DND-41 (cell line): ENCODE results near the gene GPR61.

Source experiments
- ATAC-seq: fragments of 200-7000 bp; cut with Tn5 transposase; 3 replicates; pipeline ENCODE4 v1.9.1; 2021; ENCODE audit warnings: low read depth; ENCODE audit not compliant: insufficient read depth
- DNase-seq: peaks from one replicate; pipeline ENCODE4 v3.0.0-alpha.2; 2020
- H2AFZ ChIP-seq: 2 replicates; pipeline ENCODE4 v1.6.0; 2012; ENCODE audit warnings: low read depth, low read length
- H3K27ac ChIP-seq: 2 replicates; pipeline ENCODE4 v1.5.1; 2012; ENCODE audit warnings: low read length, inconsistent platforms
- H3K27me3 ChIP-seq: fragments of 200-600 bp; sonication (generic); 2 replicates; pipeline ENCODE4 v1.6.0; 2012; ENCODE audit warnings: low read length, mild to moderate bottlenecking, inconsistent platforms; ENCODE audit not compliant: insufficient read depth, poor library complexity
- H3K36me3 ChIP-seq: 2 replicates; pipeline ENCODE4 v1.5.1; 2012; ENCODE audit warnings: low read length, inconsistent platforms; ENCODE audit not compliant: insufficient read depth
- H3K4me1 ChIP-seq: 2 replicates; pipeline ENCODE4 v1.5.1; 2012; ENCODE audit warnings: mild to moderate bottlenecking, low read length; ENCODE audit not compliant: insufficient read depth
- H3K4me2 ChIP-seq: 2 replicates; pipeline ENCODE4 v1.6.0; 2012; ENCODE audit warnings: mild to moderate bottlenecking, moderate library complexity, low read length, inconsistent platforms; ENCODE audit not compliant: insufficient read depth
- H3K4me3 ChIP-seq, 2 experiments: fragments of 200-600 bp in 1 of 2; shearing (Covaris generic) in 1 of 2; 2 replicates each; pipeline ENCODE4 v1.5.1; 2012 to 2016; ENCODE audit warnings: inconsistent platforms in 2 of 2, low read length in 2 of 2, mild to moderate bottlenecking in 2 of 2, low read depth in 1 of 2, moderate library complexity in 1 of 2
- H3K79me2 ChIP-seq: 2 replicates; pipeline ENCODE4 v1.6.0; 2012; ENCODE audit warnings: low read length, inconsistent platforms; ENCODE audit not compliant: insufficient read depth
- H3K9ac ChIP-seq: 2 replicates; pipeline ENCODE4 v1.6.0; 2012; ENCODE audit warnings: low read depth, mild to moderate bottlenecking, inconsistent platforms, low read length, moderate library complexity
- H3K9me3 ChIP-seq: 2 replicates; pipeline ENCODE4 v1.5.1; 2012; ENCODE audit warnings: low read length, moderate library complexity, mild to moderate bottlenecking, inconsistent platforms; ENCODE audit not compliant: insufficient read depth, severe bottlenecking
- H4K20me1 ChIP-seq: 2 replicates; pipeline ENCODE4 v1.6.0; 2012; ENCODE audit warnings: low read length; ENCODE audit not compliant: insufficient read depth
- EZH2 ChIP-seq: IDR thresholded peaks from 3 replicates; pipeline ENCODE4 v1.6.1; 2012; ENCODE audit warnings: borderline replicate concordance, low read depth, mild to moderate bottlenecking, moderate library complexity, low read length, inconsistent platforms; ENCODE audit not compliant: severe bottlenecking
- TF ChIP-seq, protein P1 (sequence below): IDR thresholded peaks from 2 replicates; pipeline ENCODE4 v1.5.1; 2012; ENCODE audit warnings: borderline replicate concordance, low read length, moderate library complexity, mild to moderate bottlenecking; ENCODE audit not compliant: poor library complexity, severe bottlenecking; ENCODE audit errors: extremely low read depth

GPR61 gene

GRCh38 chr1:109493805-109494539 lies 45.7 kb upstream of the GPR61 start, which contains the start of gene CYB561D1:
TSS of gene CYB561D1 (plus strand) at chr1:109494094. CDS start at chr1:109494140, 46 bp downstream.
- Histone ChIP-seq H3K4me1 (peaks cover 26% of the 10 kb centered on the region), H3K9me3 (no peaks in the 10 kb centered on the region), H3K27ac (peak within 1 kb of the TSS; percentile 79), H2AFZ (peak within 1 kb of the TSS; percentile 88), H4K20me1 (peaks cover 14% of the 10 kb centered on the region), H3K79me2 (peaks cover 29% of the 10 kb centered on the region), H3K27me3 (no peaks in the 10 kb centered on the region), H3K36me3 (peaks cover 64% of the 10 kb centered on the region), H3K9ac (peak within 1 kb of the TSS; percentile 59), H3K4me3 (peak within 1 kb of the TSS; percentile 65 to 74), H3K4me2 (peak within 1 kb of the TSS; percentile 76)
- TF ChIP-seq, protein P1, sequence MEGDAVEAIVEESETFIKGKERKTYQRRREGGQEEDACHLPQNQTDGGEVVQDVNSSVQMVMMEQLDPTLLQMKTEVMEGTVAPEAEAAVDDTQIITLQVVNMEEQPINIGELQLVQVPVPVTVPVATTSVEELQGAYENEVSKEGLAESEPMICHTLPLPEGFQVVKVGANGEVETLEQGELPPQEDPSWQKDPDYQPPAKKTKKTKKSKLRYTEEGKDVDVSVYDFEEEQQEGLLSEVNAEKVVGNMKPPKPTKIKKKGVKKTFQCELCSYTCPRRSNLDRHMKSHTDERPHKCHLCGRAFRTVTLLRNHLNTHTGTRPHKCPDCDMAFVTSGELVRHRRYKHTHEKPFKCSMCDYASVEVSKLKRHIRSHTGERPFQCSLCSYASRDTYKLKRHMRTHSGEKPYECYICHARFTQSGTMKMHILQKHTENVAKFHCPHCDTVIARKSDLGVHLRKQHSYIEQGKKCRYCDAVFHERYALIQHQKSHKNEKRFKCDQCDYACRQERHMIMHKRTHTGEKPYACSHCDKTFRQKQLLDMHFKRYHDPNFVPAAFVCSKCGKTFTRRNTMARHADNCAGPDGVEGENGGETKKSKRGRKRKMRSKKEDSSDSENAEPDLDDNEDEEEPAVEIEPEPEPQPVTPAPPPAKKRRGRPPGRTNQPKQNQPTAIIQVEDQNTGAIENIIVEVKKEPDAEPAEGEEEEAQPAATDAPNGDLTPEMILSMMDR, result peak; percentile 97
- TF ChIP-seq EZH2, result no peak
- DNase-seq (peak; percentile 92), ATAC-seq (peak; percentile 90)

- Histone ChIP-seq H3K9ac (no peak overlapping the region), H3K79me2 (peaks cover 29% of the 10 kb centered on the region), H4K20me1 (peaks cover 21% of the 10 kb centered on the region), H3K9me3 (no peaks in the 10 kb centered on the region), H3K4me2 (peak overlapping the region; percentile 76), H3K27me3 (no peaks in the 10 kb centered on the region), H2AFZ (no peak overlapping the region), H3K36me3 (peaks cover 66% of the 10 kb centered on the region), H3K4me3 (no peak overlapping the region), H3K4me1 (peaks cover 30% of the 10 kb centered on the region), H3K27ac (no peak overlapping the region)
- ATAC-seq (no peak), DNase-seq (no peak)
- no peak for TF ChIP-seq EZH2
- TF ChIP-seq, protein P1, result no peak
These were observed 43.9 kb upstream of the GPR61 start for GRCh38 chr1:109495738-109496137.

DNA sequence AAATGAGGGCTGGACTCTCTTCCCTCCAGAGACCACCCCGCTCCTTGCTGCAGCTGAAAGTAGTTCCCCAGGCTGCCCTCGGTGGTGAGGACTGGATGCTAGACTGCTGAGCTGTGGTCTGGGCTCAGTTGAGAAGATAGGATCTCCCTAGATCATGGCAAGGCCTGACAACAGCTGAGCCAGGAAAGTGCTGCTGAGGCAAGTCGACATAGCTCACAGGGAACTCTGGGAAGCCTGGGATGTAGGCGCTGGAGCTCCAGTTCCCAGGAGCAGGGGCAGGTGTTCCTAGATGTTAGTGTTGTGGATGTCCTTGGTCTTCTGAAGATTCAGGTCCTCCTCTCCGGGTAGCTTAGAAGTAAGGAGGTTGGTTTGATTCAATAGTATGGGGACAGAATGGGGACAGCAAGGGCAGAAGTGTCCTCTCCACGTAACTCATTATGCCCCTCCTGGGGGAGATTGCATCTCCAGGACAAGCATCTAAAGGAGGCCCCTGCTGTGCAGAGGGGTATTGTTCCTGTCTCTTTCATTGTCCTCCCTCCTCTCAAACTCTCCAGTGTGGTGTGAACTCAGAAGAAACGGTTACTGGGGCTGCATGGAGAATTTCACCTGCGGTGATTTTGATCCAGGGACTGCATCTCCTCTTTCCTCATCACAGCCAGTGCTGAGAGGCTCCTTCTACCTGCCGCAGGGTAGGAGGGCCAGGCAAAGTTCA lies 42.1 kb upstream of the GPR61 start:
- peaks cover 29% of the 10 kb centered on the region for H3K79me2 ChIP-seq
- no peaks in the 10 kb centered on the region for H3K27me3 ChIP-seq
- peaks cover 22% of the 10 kb centered on the region for H4K20me1 ChIP-seq
- H3K4me2 ChIP-seq, result no peak overlapping the region
- no peak for DNase-seq
- H3K9me3 ChIP-seq, result no peaks in the 10 kb centered on the region
- no peak overlapping the region for H3K9ac ChIP-seq
- peaks cover 58% of the 10 kb centered on the region for H3K36me3 ChIP-seq
- H2AFZ ChIP-seq, result no peak overlapping the region
- no peak overlapping the region for H3K27ac ChIP-seq
- TF ChIP-seq, protein P1, result no peak
- TF ChIP-seq EZH2, result no peak
- peaks cover 48% of the 10 kb centered on the region for H3K4me1 ChIP-seq
- H3K4me3 ChIP-seq, result no peak overlapping the region
- no peak for ATAC-seq
